Keratinocyte (primary cell): ENCODE results near the gene TMEM183A.

Experiments
- EZH2 ChIP-seq: IDR thresholded peaks from one replicate; pipeline ENCODE4 v1.6.1; 2012; ENCODE audit warnings: inconsistent platforms, mild to moderate bottlenecking, low read length, moderate library complexity
- TF ChIP-seq, protein P1 (sequence below), 3 experiments: IDR thresholded peaks in 1 of 3; conservative IDR thresholded peaks in 1 of 3; optimal IDR thresholded peaks in 1 of 3; 2 replicates in 2 of 3; 3 replicates in 1 of 3; pipeline versions ENCODE3 to v1.5.1; 2011; ENCODE audit warnings: low read length in 3 of 3, mild to moderate bottlenecking in 3 of 3, moderate library complexity in 2 of 3, control low read depth in 1 of 3, inconsistent platforms in 1 of 3; ENCODE audit not compliant: insufficient read depth in 2 of 3; ENCODE audit errors: extremely low read depth in 1 of 3

DNA sequence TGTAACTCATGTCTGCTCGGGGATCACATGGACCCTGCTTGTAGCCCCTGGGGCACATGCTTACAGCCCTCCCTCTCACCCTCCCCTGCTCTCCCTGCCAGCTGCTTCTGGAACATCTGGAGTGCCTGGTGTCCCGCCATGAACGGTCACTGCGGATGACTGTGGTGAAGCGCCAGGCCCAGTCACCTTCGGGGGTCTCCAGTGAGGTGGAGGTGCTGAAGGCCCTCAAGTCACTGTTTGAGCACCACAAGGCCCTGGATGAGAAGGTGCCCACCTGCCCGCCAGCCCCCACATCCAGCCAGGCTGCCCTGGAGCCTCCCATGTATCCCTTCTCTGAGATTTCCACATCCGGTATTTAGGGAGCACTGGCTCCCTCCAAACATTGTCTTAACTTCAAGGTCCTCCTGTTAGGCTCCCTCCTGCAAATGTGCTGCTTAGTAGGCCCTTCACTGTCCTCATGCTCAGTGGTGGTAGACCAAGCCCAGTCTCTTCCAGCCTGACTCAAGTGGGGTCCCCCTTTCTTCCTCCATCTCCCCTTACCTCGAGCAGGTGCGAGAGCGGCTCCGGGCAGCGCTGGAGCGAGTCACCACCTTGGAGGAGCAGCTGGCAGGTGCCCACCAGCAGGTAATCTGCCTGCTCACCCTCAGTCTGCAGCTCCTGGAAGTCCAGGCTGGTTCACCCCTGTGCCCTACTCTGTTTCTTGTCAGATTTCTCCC lies 36.8 kb downstream of the TMEM183A start:
- TF ChIP-seq, protein P1, sequence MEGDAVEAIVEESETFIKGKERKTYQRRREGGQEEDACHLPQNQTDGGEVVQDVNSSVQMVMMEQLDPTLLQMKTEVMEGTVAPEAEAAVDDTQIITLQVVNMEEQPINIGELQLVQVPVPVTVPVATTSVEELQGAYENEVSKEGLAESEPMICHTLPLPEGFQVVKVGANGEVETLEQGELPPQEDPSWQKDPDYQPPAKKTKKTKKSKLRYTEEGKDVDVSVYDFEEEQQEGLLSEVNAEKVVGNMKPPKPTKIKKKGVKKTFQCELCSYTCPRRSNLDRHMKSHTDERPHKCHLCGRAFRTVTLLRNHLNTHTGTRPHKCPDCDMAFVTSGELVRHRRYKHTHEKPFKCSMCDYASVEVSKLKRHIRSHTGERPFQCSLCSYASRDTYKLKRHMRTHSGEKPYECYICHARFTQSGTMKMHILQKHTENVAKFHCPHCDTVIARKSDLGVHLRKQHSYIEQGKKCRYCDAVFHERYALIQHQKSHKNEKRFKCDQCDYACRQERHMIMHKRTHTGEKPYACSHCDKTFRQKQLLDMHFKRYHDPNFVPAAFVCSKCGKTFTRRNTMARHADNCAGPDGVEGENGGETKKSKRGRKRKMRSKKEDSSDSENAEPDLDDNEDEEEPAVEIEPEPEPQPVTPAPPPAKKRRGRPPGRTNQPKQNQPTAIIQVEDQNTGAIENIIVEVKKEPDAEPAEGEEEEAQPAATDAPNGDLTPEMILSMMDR (optimal IDR thresholded peaks at IDR 0.05 in 1 of 3, IDR thresholded peaks at IDR 0.05 in 1 of 3, conservative IDR thresholded peaks at IDR 0.05 in 1 of 3; ENCODE audit: extremely low read depth in 1 of 3, insufficient read depth in 2 of 3, low read length in 3 of 3), result no peak
- no peak for TF ChIP-seq EZH2
